SK-MEL-5 (cell line): ENCODE data around the gene MADD. TPM values are rescaled to one million over a fixed set of nuclear protein-coding genes. Genes with fewer than 3 reads are reported as not detected.
"Not testable (repeated sequence)": the region's sequence is repeated elsewhere in the genome, so short reads cannot be mapped to it uniquely, and the experiment has no call there.

Experiments used
- DNase-seq: peaks from one replicate; pipeline ENCODE4 v3.0.0-alpha.2; 2016; ENCODE audit warnings: low read depth, low spot score
- in situ Hi-C: cut with HindIII; loops from 2 replicates; pipeline ENCODE4 v1.10.0; 2016; ENCODE audit warnings: low sequenced_read_pairs, high pct_unique_total_duplicates, low pct_unique_long_range_greater_than_20kb
- total RNA-seq: library from RNA; depleted of rRNA; stranded (reverse); fragments of >200 nt; shearing (Covaris generic); gene quantifications from 2 replicates; pipeline ENCODE4 v1.2.3, GENCODE V29; 2014

The MADD gene
- total RNA-seq, 1 experiment from 2014 or later = 15.7 TPM

DNA sequence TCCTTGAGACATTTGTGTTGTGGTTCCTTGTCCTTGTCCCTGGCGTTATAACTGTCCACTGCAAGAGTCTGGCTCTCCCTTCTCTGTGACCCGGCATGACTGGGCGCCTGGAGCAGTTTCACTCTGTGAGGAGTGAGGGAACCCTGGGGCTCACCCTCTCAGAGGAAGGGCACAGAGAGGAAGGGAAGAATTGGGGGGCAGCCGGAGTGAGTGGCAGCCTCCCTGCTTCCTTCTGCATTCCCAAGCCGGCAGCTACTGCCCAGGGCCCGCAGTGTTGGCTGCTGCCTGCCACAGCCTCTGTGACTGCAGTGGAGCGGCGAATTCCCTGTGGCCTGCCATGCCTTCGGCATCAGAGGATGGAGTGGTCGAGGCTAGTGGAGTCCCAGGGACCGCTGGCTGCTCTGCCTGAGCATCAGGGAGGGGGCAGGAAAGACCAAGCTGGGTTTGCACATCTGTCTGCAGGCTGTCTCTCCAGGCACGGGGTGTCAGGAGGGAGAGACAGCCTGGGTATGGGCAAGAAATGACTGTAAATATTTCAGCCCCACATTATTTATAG is 59.6 kb downstream of the MADD start:
- no peak for DNase-seq
- in situ Hi-C loops = no loop called here

GRCh38 chr11:47329987-47330931 is 60.3 kb downstream of the MADD start:
- DNase-seq = no peak
- in situ Hi-C loops = no loop called here

- no peak for DNase-seq
- in situ Hi-C loops = no loop called here
Observed at GRCh38 chr11:47331454-47332302, 61.7 kb downstream of the MADD start.

GRCh38 chr11:47332303-47332711 is 62.4 kb downstream of the MADD start:
- DNase-seq = no peak
- in situ Hi-C loops = no loop called here

- in situ Hi-C loops = no loop called here
Observed at GRCh38 chr11:47332791-47333525, 63.0 kb downstream of the MADD start.

GRCh38 chr11:47333526-47333845 is 63.6 kb downstream of the MADD start:
- DNase-seq = no peak
- in situ Hi-C loops = no loop called here

More at GRCh38 chr11:47332791-47333525, 63.0 kb downstream of the MADD start:
- no peak for DNase-seq

DNA sequence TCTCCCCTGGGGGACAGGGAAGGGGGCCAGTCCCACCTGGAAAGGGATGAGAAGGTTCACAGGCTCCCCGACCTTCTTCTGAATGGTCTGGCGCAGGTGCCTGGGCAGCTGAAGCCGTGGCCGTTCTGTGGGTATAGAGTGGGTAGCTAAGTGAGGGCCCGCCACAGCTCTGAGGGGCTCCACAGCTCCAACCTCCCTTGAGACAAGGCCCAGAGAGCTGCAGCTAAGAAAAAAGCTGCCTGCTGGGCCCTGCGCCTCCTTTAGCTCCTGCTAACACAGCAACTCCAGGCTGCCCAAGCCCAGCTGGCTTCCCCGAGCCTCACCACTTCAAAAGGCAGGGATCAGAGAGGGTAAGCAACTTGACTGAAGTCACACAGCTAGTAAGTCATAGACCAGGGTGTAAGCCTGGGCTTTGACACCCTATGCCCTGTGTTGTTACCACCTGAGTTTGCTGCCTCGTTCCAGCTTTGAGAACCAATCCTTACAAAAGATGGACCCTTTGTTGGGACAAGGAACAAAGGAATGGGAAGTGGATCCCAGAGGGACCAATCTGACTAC is 64.0 kb downstream of the MADD start:
- no peak for DNase-seq
- in situ Hi-C loops = no loop called here

GRCh38 chr11:47334699-47335411 is 64.9 kb downstream of the MADD start:
- DNase-seq, in situ Hi-C loops: not testable (repeated sequence)

DNA sequence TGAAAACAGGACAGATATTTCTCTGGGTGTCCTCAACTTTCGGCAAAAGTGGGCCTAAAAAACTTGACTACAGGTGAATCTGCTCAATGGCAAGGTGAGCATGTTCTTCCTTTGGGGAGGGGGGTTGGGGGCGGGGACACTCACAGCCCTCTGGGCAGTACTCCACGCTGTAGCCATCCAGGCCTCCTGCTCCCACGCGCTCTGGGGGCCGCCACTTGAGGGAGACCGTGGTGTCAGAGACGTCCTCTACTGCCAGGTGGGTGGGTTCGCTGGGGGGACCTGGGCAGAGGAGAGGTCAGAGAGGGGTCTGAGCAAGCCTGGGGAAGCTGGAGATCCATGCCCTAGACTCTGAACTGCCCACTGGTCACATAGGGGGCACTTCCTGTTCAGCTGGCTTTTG is 65.8 kb downstream of the MADD start:
- no peak for DNase-seq
- in situ Hi-C loops = no loop called here

DNA sequence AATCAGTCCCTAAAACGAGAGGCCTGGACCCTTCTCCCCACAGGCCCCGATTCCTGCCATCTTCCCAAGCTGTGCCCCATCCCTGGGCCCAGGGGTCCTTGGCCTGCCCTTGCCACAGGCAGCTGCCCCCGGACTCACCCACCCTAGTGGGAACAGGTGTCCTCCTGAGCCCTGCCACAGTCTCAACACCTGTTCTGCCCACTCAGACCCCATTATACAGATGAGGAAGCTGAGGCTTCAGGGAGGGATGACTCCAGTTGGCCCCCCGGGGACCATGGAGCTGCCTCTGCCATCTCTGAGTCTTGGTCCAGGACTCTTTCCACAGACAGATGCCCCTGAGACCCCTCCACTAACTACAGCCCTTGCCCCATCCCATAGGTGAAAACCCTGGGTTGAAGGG is 66.7 kb downstream of the MADD start:
- no peak for DNase-seq
- in situ Hi-C loops = no loop called here

GRCh38 chr11:47337229-47337924 is 67.4 kb downstream of the MADD start:
- in situ Hi-C loops = no loop called here
- DNase-seq = no peak

DNA sequence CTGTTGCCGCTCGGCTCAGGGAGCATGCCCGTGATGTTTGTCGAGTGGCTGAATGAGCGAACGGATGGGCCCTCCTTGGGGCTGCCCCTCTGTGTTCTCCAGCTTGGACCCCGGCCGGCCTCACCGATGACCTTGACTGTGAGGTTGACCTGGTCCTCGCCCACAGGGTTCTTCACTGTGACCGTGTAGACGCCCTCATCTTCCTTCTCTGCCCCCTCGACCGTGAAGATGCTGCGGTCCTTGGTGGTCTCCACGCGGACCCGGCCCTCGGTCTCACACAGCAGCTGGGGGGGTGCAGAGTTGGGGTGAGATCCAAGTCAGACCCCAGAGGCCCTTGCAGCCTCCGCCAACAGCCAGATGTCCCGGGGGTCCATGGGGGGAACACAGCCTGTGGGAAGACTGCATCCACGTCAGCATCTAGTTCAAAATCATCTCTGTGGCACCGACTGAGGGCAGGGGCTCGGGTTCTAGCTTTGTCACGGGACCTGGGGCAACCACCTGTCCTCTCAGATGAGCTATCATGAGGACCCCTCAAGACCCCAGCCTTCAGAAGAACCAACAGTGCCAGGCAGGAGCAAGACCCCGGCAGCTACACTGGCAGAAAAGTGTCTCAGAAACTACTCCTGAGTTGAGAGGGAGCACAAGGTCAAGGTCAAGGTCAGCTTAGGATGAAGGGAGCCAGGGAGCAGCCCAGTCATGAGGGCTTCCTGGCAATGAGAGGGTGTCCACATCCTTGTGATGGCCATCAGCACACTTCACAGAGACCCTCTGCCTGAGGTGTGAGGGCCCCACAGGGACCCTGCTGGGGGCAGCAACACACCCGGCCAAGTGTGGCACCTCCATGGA is 68.7 kb downstream of the MADD start:
- in situ Hi-C loops = no loop called here
- DNase-seq = no peak

- no peak for DNase-seq
- in situ Hi-C loops = no loop called here
Observed at GRCh38 chr11:47340010-47340409, 70.1 kb downstream of the MADD start.

DNA sequence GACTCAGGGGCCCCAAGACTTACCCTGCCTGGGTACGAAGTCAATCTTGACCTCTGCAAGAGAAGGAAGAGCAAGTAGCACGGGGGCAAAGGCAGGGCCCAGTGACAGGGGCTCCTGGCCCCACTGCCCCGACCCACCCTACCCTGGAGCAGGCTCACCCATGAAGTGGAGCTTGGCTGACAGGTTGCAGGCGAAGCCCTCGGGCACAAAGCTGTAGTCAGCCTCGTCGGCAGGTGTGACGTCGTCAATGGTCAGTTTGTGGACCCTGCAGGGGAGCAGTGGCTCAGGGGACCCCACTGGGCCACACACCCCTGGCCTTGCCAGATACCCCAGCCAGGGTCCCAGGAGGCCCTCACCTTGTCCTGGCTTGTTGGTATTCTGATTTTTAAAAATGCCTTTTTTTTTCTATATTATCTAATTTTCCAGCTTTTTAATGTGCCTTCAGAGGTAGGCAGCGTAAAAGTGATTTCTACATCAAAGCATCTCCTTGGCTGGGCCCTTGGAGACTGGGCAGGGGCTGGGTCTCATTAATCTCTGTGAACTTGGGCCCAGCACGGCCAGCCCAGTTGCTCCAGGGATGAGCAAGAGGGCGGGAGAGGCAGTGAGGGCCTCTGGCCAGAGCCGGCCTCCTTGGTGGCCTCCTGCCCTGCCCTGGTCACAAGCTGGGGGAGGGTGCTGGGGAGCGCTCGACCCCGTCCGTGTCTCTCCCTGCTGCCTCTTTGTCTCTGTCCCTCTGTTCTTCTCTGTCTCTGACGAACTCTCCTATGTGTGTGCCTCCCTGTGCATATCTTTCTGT is 71.2 kb downstream of the MADD start:
- DNase-seq = no peak
- in situ Hi-C loops = no loop called here
